ENCODE results near the gene PAX8. TPM values are rescaled to one million over a fixed set of nuclear protein-coding genes. Genes with fewer than 3 reads are reported as not detected.

The PAX8 gene
- total RNA-seq, 5 donors from 2014 or later (not counting 1 experiment from before 2014, with no cell fraction given) = 1.0 to 1.8 (median 1.3) TPM

DNA sequence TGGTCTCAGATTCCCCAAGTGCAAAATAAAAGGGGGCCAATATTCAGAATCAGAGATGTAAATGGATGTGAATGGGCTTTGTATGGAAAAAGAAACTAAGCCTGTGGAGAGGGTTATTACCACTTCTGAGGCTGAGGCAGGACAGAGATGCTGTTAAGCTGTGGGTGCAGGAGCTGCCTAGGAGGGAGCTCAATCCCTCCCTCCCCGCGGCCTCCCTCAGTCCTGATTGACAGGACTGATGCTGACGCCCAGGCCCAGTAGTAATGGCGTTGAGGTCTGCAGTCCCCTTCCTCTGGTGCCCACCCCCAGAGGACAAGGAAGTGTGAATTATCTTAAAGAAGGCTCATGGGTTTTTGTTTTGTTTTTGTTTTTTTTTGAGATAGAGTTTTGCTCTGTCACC, 64.6 kb downstream of the PAX8 start:
- H3K4me3 ChIP-seq (ENCODE audit: control insufficient read depth in 1 of 2, extremely low read depth in 1 of 2, low read length in 1 of 2) = no peak overlapping the region
- Mint-ChIP-seq H3K4me1 (peaks cover 18 to 20% (median 19%) of the 10 kb centered on the region in 3 donors), H3K4me3 (no peak overlapping the region), H3K9me3 (no peaks in the 10 kb centered on the region), H3K36me3 (no peaks in the 10 kb centered on the region), H3K27ac (no peak overlapping the region), H3K27me3 (peaks cover 0 to 4% of the 10 kb centered on the region in 2 donors)
- ChIA-PET CTCF (interaction anchor here in 1 of 2 donors (2.0 kb wide), 1 partner anchor 10 kb away, joined by 4 read pairs; no protein-coding TSS in a partner anchor), POLR2A (no interaction called here)
- H3K27me3 ChIP-seq (replicated peaks in 1 of 2; ENCODE audit: control insufficient read depth in 2 of 2, extremely low read depth in 1 of 2, insufficient read depth in 2 of 2, low read length in 1 of 2) = peaks cover 0 to 31% of the 10 kb centered on the region in 2 experiments
- H3K4me1 ChIP-seq (ENCODE audit: control insufficient read depth in 1 of 2, extremely low read depth in 1 of 2, insufficient read depth in 2 of 2, low read length in 2 of 2) = peaks cover 9 to 14% of the 10 kb centered on the region in 2 experiments
- 66% methylated on average over 2 of the region's 4 CpGs for WGBS (ENCODE audit: insufficient coverage)
- H3K36me3 ChIP-seq (ENCODE audit: control insufficient read depth in 2 of 2, extremely low read depth in 1 of 2, insufficient read depth in 1 of 2, low read length in 1 of 2) = no peaks in the 10 kb centered on the region
- DNase-seq (no peak), ATAC-seq (replicated peaks in 1 of 4) (no peak)
- H3K9me3 ChIP-seq = no peaks in the 10 kb centered on the region
- H3K27ac ChIP-seq (ENCODE audit: low read length) = no peak overlapping the region

- Mint-ChIP-seq H3K27ac (no peak overlapping the region), H3K36me3 (no peaks in the 10 kb centered on the region), H3K4me3 (no peak overlapping the region), H3K9me3 (no peaks in the 10 kb centered on the region), H3K27me3 (peaks cover 0 to 4% of the 10 kb centered on the region in 2 donors), H3K4me1 (peaks cover 13 to 17% (median 14%) of the 10 kb centered on the region in 3 donors)
- Histone ChIP-seq H3K9me3 (no peaks in the 10 kb centered on the region), H3K4me1 (ENCODE audit: control insufficient read depth in 1 of 2, extremely low read depth in 1 of 2, insufficient read depth in 2 of 2, low read length in 2 of 2) (peaks cover 7 to 13% of the 10 kb centered on the region in 2 experiments), H3K4me3 (ENCODE audit: control insufficient read depth in 1 of 2, extremely low read depth in 1 of 2, low read length in 1 of 2) (no peak overlapping the region), H3K27me3 (replicated peaks in 1 of 2; ENCODE audit: control insufficient read depth in 2 of 2, extremely low read depth in 1 of 2, insufficient read depth in 2 of 2, low read length in 1 of 2) (peaks cover 0 to 29% of the 10 kb centered on the region in 2 experiments), H3K36me3 (ENCODE audit: control insufficient read depth in 2 of 2, extremely low read depth in 1 of 2, insufficient read depth in 1 of 2, low read length in 1 of 2) (no peaks in the 10 kb centered on the region), H3K27ac (ENCODE audit: low read length) (no peak overlapping the region)
- ChIA-PET POLR2A (no interaction called here), CTCF (interaction anchor here in 1 of 2 donors (0.5 to 2.0 kb wide), 2 partner anchors 9 to 47 kb away, joined by 3 to 4 read pairs; no protein-coding TSS in a partner anchor)
- DNase-seq = no peak
- ATAC-seq (replicated peaks in 1 of 4) = no peak
- 86% methylated on average over 11 of the region's 14 CpGs for WGBS (ENCODE audit: insufficient coverage)
Measured at GRCh38 chr2:113213061-113213930, 65.4 kb downstream of the PAX8 start.

DNA sequence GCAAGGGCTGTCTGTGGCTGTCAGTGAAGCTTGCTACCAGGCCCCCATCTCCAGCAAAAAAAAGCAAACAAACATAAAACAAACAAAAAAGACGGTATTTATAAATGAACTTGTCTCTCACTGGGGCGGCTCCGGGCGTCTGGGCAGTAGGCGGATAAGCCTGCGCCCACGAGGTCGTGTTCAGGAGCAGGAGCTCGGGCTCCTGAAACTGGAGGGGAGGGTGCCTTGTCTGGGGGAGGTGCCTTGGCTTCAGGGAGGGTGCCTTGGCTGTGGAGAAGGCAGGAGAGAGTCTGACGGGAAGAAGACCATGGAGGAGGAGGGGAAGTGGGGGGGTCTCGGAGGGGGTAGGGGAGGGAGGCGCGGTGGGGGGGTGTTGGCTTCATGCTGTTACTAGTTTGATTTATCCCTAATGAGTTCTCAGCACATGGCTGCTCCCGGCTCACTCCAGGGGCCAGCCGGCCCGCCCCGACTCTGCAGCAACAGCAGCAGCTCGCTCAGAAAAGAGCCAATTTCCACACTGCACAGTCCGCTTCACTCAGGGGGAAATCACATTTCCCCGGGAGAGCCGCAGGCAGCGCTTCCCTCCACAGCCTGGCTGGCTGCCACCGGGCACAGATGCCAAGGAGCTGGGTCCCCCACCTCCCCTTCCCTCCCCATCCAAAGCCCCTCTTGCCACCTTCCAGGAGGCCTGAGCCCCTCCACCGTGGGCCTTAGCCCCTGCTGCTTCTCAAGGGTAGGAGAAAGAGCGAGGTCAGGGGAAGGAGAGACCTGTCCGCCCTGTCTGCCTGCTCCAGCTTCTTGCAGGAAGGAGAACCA, 66.3 kb downstream of the PAX8 start:
- Histone ChIP-seq H3K4me1 (ENCODE audit: control insufficient read depth in 1 of 2, extremely low read depth in 1 of 2, insufficient read depth in 2 of 2, low read length in 2 of 2) (peaks cover 0 to 5% of the 10 kb centered on the region in 2 experiments), H3K27me3 (replicated peaks in 1 of 2; ENCODE audit: control insufficient read depth in 2 of 2, extremely low read depth in 1 of 2, insufficient read depth in 2 of 2, low read length in 1 of 2) (peaks cover 0 to 24% of the 10 kb centered on the region in 2 experiments), H3K27ac (ENCODE audit: low read length) (no peak overlapping the region), H3K36me3 (ENCODE audit: control insufficient read depth in 2 of 2, extremely low read depth in 1 of 2, insufficient read depth in 1 of 2, low read length in 1 of 2) (no peaks in the 10 kb centered on the region), H3K4me3 (ENCODE audit: control insufficient read depth in 1 of 2, extremely low read depth in 1 of 2, low read length in 1 of 2) (no peak overlapping the region), H3K9me3 (no peaks in the 10 kb centered on the region)
- no peaks in the 10 kb centered on the region for H3K9me3 Mint-ChIP-seq
- DNase-seq = no peak
- ChIA-PET POLR2A (no interaction called here), CTCF (interaction anchor here in 1 of 2 donors (0.5 to 2.0 kb wide), 2 partner anchors 8 to 46 kb away, joined by 3 to 4 read pairs; no protein-coding TSS in a partner anchor)
- peaks cover 0 to 4% of the 10 kb centered on the region in 2 donors for H3K27me3 Mint-ChIP-seq
- H3K4me3 Mint-ChIP-seq = no peak overlapping the region
- no peak for ATAC-seq (replicated peaks in 1 of 4)
- peaks cover 9 to 14% (median 10%) of the 10 kb centered on the region in 3 donors for H3K4me1 Mint-ChIP-seq
- H3K27ac Mint-ChIP-seq = no peak overlapping the region
- H3K36me3 Mint-ChIP-seq = no peaks in the 10 kb centered on the region
- WGBS (ENCODE audit: insufficient coverage) = 78% methylated on average over 14 of the region's 26 CpGs

DNA sequence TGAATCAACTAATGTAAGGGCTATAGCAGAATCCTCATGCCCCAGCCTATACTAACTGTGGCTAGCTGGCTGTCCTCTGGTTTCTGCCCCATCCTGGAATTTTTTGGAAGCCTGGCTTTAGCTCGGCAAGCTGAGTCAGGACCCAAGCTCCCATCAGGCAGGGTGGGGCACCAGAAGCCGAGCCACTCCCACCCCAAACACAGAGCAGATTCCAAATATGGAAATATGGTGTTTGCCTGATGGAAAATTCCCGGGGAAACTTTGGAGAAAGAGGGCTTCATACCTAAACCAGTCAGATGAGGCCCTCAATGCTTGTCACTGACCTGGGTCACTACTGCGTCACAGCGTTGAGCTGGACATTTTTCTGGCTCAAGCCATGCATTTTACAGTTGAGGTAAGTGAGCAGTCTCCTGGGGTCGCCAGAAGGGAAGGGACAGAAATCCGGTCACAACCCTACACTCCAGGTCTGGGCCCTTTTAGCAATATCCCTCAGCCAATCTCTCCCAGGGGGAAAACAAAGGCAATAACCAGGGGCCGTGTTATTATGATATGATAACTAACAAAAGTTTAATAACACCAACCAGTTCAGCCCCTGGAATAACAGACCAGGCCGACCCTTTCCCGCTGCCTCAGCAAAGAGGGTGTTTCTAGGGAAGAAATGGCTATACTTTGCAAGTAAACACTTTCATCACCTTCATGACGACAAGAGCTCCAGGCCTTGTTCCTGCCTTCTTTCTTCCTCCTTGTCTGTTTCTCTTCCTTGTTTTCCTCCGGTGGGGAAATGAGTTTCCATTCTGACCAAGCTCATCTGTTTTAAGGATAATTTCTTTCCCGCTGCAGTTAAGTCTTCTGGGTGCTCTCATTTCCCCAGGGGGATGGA, 67.3 kb downstream of the PAX8 start:
- H3K9me3 ChIP-seq = no peaks in the 10 kb centered on the region
- DNase-seq (no peak), ATAC-seq (replicated peaks in 1 of 4) (no peak)
- ChIA-PET POLR2A (no interaction called here), CTCF (interaction anchor here in 1 of 2 donors (1.1 kb wide), 1 partner anchor 12 kb away, joined by 3 read pairs; no protein-coding TSS in a partner anchor)
- H3K27me3 ChIP-seq (replicated peaks in 1 of 2; ENCODE audit: control insufficient read depth in 2 of 2, extremely low read depth in 1 of 2, insufficient read depth in 2 of 2, low read length in 1 of 2) = peaks cover 0 to 22% of the 10 kb centered on the region in 2 experiments
- Mint-ChIP-seq H3K27me3 (peaks cover 0 to 4% of the 10 kb centered on the region in 2 donors), H3K4me1 (peaks cover 4 to 7% (median 6%) of the 10 kb centered on the region in 3 donors), H3K36me3 (no peaks in the 10 kb centered on the region), H3K27ac (no peak overlapping the region), H3K9me3 (no peaks in the 10 kb centered on the region), H3K4me3 (no peak overlapping the region)
- H3K36me3 ChIP-seq (ENCODE audit: control insufficient read depth in 2 of 2, extremely low read depth in 1 of 2, insufficient read depth in 1 of 2, low read length in 1 of 2) = no peaks in the 10 kb centered on the region
- no peak overlapping the region for H3K27ac ChIP-seq (ENCODE audit: low read length)
- WGBS (ENCODE audit: insufficient coverage) = 80% methylated on average over 1 of the region's 13 CpGs
- no peak overlapping the region for H3K4me3 ChIP-seq (ENCODE audit: control insufficient read depth in 1 of 2, extremely low read depth in 1 of 2, low read length in 1 of 2)
- no peaks in the 10 kb centered on the region for H3K4me1 ChIP-seq (ENCODE audit: control insufficient read depth in 1 of 2, extremely low read depth in 1 of 2, insufficient read depth in 2 of 2, low read length in 2 of 2)

DNA sequence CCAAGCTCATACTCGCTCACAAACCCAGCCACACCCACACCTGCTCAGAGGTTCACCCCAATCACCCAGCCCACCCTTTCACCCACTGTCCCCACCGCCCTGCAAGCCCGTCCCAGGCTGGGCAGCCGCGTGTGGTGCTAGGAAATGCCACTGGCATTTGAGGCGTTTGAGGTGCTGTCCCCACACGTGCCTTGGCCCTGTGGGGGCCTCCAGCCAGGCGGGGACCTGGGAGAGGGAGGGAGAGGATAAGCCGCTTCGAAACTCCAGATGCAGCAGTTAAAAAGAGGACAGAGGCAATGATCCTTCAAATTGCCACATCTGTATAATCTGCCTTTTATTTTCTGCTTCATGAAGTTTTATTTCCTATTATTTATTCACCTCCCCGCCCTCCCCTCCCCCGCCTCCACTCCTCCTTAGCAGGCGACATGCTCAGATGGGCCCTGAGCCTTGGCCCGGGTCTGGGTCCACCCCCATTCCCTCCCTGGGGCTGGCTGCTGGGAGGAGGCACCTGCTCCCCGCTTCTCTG, 69.0 kb downstream of the PAX8 start:
- H3K36me3 ChIP-seq (ENCODE audit: control insufficient read depth in 2 of 2, extremely low read depth in 1 of 2, insufficient read depth in 1 of 2, low read length in 1 of 2) = no peaks in the 10 kb centered on the region
- no peak overlapping the region for H3K27ac ChIP-seq (ENCODE audit: low read length)
- no peak overlapping the region for H3K27ac Mint-ChIP-seq
- peaks cover 0 to 10% of the 10 kb centered on the region in 2 experiments for H3K4me1 ChIP-seq (ENCODE audit: control insufficient read depth in 1 of 2, extremely low read depth in 1 of 2, insufficient read depth in 2 of 2, low read length in 2 of 2)
- peaks cover 9 to 15% (median 14%) of the 10 kb centered on the region in 3 donors for H3K4me1 Mint-ChIP-seq
- H3K4me3 Mint-ChIP-seq = no peak overlapping the region
- ChIA-PET POLR2A (no interaction called here), CTCF (no interaction called here)
- H3K27me3 Mint-ChIP-seq = peaks cover 0 to 4% of the 10 kb centered on the region in 2 donors
- WGBS (ENCODE audit: insufficient coverage) = 77% methylated on average over 8 of the region's 15 CpGs
- DNase-seq (no peak), ATAC-seq (replicated peaks in 1 of 4) (no peak)
- H3K9me3 Mint-ChIP-seq = no peaks in the 10 kb centered on the region
- H3K9me3 ChIP-seq = no peaks in the 10 kb centered on the region
- peaks cover 0 to 12% of the 10 kb centered on the region in 2 experiments for H3K27me3 ChIP-seq (replicated peaks in 1 of 2; ENCODE audit: control insufficient read depth in 2 of 2, extremely low read depth in 1 of 2, insufficient read depth in 2 of 2, low read length in 1 of 2)
- no peak overlapping the region for H3K4me3 ChIP-seq (ENCODE audit: control insufficient read depth in 1 of 2, extremely low read depth in 1 of 2, low read length in 1 of 2)
- no peaks in the 10 kb centered on the region for H3K36me3 Mint-ChIP-seq
